Activated T-helper 9 cell treated with anti-CD3 and anti-CD28 coated beads, Interleukin-2, amount 50 U/mL, for 16 hours (primary cell): ENCODE results near the gene FA2H.
"Not testable (repeated sequence)": the region's sequence is repeated elsewhere in the genome, so short reads cannot be mapped to it uniquely, and the experiment has no call there.

Source experiments
- DNase-seq: peaks from one replicate; pipeline ENCODE4 v3.0.0-alpha.2; 2020; ENCODE audit warnings: low read depth

Gene FA2H

DNA sequence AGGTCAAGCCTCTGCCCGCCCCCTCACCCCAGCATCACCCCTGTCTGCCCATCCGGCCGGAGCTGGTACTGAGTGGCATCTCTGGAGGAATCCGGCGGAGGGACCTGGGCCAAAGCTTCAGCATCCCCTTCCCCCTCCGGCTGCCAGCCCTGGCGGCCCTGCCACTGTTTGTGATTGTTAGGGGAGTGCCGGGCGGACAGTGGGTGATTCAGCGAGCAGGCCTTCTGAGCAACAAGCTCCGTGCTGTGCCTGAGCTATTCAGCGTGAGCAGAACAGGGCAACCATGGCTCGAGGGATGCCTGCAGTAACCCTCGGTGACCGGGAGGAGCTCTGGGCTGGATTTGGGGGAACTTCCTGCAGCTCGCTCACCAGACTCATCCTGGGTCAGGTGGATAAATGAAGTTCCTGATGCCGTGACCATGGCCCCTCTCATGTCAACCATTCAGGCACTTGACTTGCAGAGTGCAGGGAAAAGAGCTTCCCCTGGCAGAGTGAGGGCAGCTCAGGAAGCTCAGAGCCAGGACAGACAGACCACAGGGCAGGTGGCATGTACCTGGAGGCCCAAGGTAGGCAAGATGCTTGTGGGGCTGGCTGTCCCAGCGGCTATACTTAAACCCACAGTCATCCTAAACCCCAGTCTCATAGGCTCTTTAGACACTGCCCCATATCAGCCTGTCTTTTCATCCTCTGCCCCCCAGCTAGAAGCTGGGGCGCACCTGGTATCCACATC, 49.6 kb downstream of the FA2H start:
- no peak for DNase-seq

GRCh38 chr16:74723256-74723655, 51.4 kb downstream of the FA2H start:
- no peak for DNase-seq

DNA sequence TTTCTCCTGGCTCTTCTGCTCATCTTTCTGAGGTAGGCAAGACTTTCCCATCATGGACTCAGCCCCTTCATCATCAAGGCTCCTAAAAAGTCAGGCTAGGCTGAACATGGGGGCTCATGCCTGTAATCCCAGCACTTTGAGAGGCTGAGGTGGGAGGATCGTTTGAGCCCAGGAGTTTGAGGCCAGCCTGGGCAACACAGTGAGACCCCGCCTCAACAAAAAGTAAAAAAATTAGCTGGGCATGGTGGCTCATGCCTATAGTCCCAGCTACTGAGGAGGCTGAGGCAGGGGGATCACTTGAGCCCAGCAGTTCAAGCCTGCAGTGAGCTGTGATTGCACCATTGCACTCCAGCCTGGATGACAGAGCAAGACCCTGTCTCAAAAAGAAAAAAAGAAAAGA, 52.5 kb downstream of the FA2H start:
- DNase-seq: not testable (repeated sequence)

- DNase-seq: no peak
These were observed 52.9 kb downstream of the FA2H start for GRCh38 chr16:74721716-74722115.

DNA sequence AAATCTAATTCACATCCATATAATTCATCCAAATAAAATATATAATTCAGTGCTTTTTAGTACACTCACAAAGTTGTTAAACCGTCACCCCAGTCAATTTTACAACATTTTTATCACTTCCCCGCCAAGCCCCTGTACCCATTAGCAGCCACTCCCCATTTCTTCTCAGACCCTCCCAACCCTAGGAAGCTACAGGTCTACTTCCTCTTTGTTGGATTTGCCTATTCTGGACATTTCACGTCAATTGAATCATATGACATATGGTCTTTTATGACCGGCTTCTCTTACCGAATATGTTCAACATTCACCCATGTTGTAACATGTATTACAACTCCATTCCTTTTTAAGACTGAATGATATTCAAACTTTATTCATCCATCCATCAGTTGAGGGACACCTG, 54.0 kb downstream of the FA2H start:
- no peak for DNase-seq

DNA sequence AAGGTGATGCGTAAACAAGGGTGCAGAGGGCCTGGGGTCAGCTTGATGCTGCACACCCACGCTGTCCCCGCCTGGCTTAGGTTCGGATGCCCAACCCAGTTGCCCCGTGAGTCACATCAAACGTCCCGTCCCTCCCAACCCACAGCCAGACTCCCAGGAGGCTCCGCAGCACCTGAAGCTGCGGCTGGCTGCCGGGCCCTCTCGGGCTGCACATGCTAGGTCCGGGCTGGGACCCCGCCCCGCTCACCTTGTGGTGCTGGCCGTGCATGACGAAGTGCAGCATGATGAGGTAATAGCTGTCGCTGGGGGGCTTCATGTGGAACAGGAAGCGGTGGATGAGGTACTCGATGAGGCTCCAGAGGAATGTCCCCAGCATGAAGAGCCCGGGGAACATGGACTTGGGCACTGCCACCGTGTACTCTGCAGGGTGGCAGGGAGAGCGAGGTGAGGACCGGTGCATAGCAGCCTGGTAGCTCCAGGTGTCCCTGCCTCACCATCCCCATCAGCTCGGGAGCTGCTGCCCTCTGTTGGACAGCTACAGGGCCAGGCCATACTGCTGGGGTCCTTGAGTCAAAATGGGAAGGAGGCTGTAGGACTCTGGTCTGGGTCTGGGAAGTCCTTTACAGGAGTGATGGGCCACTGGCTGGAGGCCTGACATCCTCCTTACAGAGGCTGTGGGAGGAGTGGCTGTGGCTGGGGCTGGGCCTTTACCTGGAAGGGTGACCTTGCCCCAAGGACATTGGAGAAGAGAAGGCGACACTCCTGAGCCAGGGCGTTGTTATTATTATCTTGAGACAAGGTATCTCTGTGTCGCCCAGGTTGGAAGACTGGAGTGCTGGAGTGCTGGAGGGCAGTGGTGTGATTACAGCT, 55.6 kb downstream of the FA2H start:
- no peak for DNase-seq

GRCh38 chr16:74718140-74718539, 56.5 kb downstream of the FA2H start:
- DNase-seq: no peak

GRCh38 chr16:74717367-74717766, 57.3 kb downstream of the FA2H start:
- DNase-seq: no peak

DNA sequence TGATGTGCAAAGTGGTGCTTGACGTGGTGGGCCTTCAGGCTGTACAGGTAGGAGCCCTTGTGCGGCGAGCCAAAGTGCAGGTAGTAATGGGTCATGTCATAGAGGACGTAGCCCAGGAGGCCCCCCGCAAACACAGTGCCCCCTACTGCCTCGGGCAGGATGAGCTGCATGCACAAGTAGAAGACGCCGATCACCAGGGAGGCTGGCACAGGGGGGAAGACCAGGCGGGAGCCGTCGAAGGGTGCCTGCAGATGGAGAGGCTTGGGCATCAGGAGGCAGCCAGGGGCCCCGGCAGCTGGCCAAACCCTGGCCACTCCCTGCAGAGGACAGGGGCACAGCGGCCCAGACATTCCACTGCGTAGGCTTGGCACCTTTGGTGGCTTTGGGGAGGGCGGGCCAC, 58.3 kb downstream of the FA2H start:
- no peak for DNase-seq

DNA sequence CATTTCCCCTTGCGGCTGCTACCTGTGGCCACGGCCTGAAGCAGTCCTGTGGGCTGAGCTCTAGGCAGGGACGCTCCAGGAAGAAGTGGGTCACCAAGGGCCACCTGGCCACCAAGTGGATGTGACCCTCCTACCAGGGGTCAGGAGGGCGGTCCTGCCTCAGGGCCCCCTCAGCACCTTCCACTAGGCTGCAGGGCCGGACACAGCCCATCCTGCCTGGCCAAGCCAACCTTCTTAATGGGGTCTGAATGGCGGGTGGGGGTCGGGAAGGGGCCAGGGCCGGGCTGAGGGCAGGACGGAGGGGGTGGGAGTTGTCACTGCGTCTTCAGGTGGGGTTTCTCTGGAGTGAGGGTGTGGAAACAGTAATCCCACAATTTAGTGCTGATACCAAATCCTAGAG, 60.7 kb downstream of the FA2H start:
- DNase-seq: no peak

GRCh38 chr16:74713325-74713724, 61.3 kb downstream of the FA2H start:
- no peak for DNase-seq

DNA sequence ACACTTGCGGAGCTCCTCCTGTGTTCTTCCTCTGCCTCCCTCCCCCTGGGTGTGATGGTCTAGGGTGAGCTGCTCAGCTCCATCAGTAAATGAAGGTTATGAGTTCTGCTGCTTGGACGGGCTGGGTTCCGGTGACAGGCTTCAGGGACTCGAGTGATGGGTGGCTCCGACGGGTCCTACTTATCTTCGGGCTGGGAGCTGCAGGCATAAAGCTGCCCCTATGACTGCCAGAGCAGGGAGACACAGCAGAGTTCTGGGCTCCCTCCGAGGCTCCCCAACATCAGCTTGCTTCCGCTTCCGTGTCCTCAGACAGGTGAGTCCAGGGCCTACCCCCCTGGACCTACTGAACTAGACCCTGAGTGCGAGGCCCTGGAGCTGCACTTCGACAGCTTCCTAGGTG, 62.7 kb downstream of the FA2H start:
- no peak for DNase-seq

GRCh38 chr16:74710401-74710800, 64.2 kb downstream of the FA2H start:
- no peak for DNase-seq

- peak; percentile 71 for DNase-seq
These were observed 65.2 kb downstream of the FA2H start for GRCh38 chr16:74709441-74709877.

DNA sequence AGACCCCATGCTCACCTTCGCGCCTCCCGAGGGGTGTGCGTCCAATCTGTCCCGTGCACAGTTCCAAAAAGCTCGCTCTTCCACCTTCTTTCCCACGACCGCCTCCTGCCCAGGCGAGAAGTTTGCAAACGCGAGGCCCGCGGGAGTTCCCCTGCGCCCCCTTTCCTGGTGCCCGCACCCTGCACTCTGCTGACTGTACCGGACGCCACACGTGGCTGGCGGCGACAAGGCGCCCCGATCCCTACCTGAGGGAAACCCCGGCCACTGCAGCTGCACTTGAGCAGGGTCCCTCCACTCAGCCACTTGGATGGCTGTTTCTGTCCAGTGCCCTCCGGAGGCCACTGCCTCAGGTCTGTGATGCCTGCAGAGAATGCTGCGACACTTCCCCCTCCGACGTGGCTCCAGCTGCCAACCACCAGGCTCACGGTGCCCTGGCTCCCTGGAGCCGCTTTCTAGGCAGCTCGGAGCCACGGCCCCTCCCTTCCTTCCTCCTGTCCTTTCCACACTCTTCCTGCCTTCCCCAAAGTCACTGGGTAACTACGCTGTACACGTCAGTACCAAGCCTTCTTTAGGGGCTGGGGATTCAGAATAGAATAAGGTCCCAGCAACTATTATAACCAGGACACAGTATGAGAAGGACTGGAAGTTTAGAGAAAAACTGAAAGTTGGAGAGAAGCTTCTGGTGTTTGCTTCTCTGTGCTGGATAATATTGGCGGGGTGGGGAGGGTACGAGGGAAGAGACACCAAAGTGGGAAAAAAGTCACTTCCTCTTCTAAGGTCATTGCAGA, 74.0 kb downstream of the FA2H start, which contains the start of gene MLKL:
MLKL (minus strand) TSS at position 425 of the 788 bp plus-strand sequence. CDS start 5,105 bp downstream, outside the sequence.
- DNase-seq: peak; percentile 47

DNA sequence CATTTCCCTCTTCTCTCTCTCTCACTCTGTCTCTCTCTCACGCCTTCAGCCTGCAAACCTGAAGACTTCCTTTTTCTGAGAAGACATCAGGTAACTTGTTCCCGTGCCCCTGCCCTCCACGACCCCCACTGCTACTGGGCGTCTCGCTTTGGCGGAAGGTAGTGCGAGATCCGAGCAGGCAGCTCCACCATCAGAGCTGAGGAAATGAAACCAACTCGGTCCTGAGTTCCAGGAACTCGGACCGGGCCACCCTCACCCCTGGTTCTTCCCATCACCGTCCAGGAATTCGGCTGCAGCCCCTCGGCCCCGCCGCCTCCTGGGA, 74.5 kb downstream of the FA2H start:
- no peak for DNase-seq

DNA sequence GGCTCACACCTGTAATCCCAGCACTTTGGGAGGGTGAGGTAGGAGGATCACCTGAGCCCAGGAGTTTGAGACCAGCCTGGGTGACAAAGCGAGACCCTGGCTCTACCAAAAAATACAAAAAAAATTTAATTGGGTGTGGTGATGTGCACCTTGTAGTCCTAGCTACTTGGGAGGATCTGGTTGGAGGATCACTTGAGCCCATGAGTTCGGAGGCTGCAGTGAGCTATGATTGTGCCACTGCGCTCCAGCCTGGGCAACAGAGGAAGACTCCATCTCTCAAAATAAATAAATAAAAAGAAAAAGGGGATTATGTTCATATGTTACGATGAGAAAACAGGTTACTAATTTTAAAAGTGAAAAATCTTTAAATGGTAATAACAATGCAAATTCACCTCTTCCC, 75.0 kb downstream of the FA2H start:
- no peak for DNase-seq

GRCh38 chr16:74698222-74698621, 76.4 kb downstream of the FA2H start:
- no peak for DNase-seq

DNA sequence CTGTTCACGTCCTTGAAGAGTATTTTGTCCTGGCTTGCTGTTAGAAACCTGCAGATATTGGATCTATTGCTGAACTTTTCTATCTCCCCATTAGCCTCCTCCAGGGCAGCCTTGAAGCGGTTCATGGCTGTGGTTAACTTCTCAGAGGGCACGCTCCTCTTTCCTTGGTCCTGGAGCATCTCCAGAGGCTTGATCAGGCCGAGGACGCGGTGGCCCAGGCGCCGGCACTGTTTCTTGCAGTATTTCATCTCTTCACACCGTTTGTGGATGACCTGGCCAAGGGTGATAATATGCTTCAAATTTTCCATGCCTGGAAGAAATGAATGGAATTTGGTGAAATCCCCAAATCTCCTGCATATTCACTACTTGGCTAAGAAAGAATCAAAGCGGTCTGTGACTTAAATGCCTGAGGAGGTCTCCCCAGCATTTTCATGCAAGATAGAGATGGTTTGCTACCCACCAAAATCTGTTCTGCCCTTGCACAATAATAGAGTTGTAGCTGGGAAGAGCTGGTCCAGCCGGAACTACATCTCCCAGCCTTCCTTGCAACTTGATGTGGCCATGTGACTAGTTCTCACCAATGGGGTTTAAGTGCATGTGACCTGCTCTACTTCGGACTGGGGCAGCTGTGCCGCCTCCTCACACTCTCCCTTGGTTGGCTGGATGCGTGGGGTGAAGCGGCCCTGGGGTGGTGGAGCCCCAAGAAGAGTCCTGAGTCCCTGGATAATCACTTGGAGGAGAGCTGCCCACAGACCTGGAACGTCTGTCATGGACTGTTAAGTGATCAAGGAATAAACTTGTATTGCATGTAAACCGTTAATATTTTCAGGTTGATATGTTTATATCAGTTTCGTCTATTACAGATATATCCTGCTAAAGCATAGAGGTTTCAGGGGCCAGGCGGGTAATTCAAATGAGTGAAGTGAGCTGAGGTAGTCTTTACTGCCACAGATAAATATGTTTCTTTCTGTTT, 78.9 kb downstream of the FA2H start:
- peak; percentile 28 for DNase-seq

DNA sequence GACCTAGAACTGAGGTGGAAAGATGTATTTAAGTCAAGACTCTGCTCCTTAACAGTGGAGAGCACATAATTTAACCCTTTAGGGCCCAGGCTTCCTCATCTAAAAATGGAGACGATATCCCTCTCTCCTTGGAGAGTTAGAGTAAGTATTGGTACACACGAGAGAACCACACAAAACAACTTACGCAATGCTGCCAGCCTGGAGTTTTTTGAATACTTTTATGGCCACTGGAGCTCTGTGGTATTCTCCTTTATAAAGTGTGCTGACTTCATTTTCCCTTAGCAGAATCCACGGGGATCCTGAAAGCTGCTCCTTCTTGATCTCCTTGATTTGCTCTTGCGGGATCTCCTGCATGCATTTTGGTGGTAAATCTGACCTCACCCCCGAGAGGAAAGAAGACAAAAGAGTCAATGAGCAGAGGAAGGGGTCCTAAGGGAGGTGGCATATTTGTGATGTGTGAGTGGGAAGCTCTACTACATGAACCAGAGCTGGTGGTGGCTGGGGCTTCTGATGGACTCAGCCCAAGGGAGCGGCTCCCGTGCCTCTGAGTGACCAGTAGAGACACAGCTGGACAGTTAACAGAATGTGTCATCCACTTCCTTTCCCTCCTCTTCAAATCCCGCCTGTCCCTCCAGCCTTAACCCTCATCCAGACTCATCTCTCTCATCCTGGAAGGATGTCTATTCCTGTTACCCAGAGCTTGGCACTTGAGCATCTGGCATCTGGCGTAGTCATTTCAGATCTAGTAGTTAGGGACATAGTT, 83.3 kb downstream of the FA2H start:
- no peak for DNase-seq

DNA sequence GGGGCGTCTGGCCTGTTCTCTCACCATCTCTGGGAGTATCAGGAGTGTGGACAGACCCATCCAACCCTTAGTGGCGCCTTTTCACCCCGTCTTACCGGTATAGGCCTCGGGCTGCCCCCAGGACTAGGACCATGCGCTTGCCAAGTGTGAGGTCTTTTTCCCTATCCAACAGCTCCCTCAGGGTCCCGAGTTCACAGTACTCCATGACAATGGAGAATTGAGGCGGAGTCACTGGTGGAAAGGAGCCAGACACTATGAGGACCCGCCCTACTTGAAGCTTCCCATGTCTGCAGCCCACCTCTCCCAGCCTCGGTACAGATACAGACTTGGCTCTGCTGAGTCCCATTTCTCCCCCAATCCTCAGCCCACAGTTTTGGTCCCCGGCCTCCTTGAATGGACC, 92.1 kb downstream of the FA2H start:
- DNase-seq: no peak
